ENCODE data around the gene STARD7.
"Not testable (repeated sequence)": the region's sequence is repeated elsewhere in the genome, so short reads cannot be mapped to it uniquely, and the experiment has no call there.

The STARD7 gene

GRCh38 chr2:96233436-96233835, 24.8 kb upstream of the STARD7 start:
- no peak for DNase-seq

- DNase-seq, result no peak
Observed at GRCh38 chr2:96231316-96231715, 22.7 kb upstream of the STARD7 start.

GRCh38 chr2:96225016-96225533, 16.4 kb upstream of the STARD7 start:
- no peak for DNase-seq

GRCh38 chr2:96221106-96221505, 12.5 kb upstream of the STARD7 start:
- not testable (repeated sequence) for DNase-seq

- not testable (repeated sequence) for DNase-seq
Observed at GRCh38 chr2:96219959-96220358, 11.3 kb upstream of the STARD7 start.

- DNase-seq, result no peak
Observed at GRCh38 chr2:96218508-96219131, 10.0 kb upstream of the STARD7 start.

GRCh38 chr2:96214554-96214953, 5.9 kb upstream of the STARD7 start:
- DNase-seq, result no peak

- DNase-seq, result no peak
Observed at GRCh38 chr2:96213379-96213778, 4.8 kb upstream of the STARD7 start.

- no peak for DNase-seq
Observed at GRCh38 chr2:96212339-96212738, 3.7 kb upstream of the STARD7 start.

- no peak for DNase-seq
Observed at GRCh38 chr2:96209729-96210085, 1.1 kb upstream of the STARD7 start.

GRCh38 chr2:96209011-96209728, 543 bp upstream of the STARD7 start:
- DNase-seq, result no peak

GRCh38 chr2:96207774-96208142, 869 bp downstream of the STARD7 start:
- no peak for DNase-seq

GRCh38 chr2:96207073-96207773, 1.4 kb downstream of the STARD7 start:
- DNase-seq, result no peak

GRCh38 chr2:96205888-96206287, 2.7 kb downstream of the STARD7 start:
- peak; percentile 55 for DNase-seq

- no peak for DNase-seq
Observed at GRCh38 chr2:96204836-96205624, 3.6 kb downstream of the STARD7 start.

GRCh38 chr2:96203130-96204028, 5.2 kb downstream of the STARD7 start:
- no peak for DNase-seq

GRCh38 chr2:96202152-96202854, 6.3 kb downstream of the STARD7 start:
- DNase-seq, result peak; percentile 63

GRCh38 chr2:96201338-96201737, 7.3 kb downstream of the STARD7 start:
- no peak for DNase-seq

GRCh38 chr2:96198921-96199320, 9.7 kb downstream of the STARD7 start:
- DNase-seq, result no peak

GRCh38 chr2:96197546-96198255, 10.9 kb downstream of the STARD7 start:
- DNase-seq, result no peak
